ENCODE results near the gene RNF114.
"Not testable (repeated sequence)": the region's sequence is repeated elsewhere in the genome, so short reads cannot be mapped to it uniquely, and the experiment has no call there.

Gene RNF114

DNA sequence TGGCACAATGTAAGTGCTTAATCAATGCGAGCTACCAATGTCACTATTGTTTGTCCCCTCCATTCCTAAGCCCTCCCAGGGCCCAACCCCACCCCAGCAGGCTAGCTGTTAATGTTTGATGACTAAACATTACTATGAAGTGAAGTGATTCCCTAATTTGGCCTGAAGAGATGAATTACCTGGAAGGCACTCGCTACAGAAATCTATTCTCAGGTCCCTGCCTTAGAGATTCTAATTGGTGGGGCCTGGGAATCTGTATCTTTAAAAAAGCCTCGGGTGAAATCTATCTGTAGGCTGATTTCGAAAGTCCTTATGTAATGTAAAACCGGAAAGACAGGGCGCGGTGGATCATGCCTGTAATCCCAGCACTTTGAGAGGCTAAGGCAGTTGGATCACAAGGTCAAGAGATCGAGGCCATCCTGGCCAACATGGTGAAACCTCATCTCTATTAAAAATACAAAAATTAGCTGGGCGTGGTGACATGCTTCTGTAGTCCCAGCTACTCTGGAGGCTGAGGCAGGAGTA lies 29.6 kb downstream of the RNF114 start:
- no peak for DNase-seq

DNA sequence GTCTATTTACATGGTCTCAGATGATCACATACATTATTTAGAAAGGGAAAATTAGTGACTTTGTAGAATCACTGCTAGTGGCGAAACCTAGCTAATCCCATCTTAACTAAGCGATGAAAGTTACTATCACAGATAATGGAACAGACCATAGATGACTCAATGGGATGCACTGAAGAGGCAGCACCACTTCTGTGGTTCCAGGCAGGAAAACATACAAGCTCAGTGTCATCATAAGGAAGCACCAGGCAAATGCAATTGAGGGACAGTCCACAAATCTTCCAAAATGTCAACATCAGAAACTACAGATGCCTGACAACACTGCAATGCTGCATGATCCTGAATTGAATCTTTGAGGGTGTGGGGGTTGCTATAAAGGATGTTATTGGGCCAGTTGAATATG lies 30.7 kb downstream of the RNF114 start:
- no peak for DNase-seq

DNA sequence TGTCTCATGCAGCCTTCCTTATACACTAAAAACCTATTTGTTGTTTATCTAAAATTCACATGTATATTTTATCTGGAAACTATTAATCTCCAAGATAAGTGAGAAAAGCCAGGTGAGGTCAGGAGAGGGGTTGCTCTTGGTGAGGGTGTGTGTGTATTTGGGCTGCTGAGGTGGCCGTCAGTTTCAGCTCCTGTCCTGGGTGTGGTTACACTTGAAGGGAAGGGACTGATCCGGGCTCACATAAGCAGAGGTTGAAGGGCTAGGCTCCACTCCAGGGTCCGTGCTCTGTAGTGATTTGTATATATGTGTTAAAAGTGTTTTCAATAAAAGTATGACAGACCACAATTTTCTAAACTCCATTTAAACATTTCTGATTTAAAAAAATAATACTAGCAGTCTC lies 33.0 kb downstream of the RNF114 start:
- no peak for DNase-seq

DNA sequence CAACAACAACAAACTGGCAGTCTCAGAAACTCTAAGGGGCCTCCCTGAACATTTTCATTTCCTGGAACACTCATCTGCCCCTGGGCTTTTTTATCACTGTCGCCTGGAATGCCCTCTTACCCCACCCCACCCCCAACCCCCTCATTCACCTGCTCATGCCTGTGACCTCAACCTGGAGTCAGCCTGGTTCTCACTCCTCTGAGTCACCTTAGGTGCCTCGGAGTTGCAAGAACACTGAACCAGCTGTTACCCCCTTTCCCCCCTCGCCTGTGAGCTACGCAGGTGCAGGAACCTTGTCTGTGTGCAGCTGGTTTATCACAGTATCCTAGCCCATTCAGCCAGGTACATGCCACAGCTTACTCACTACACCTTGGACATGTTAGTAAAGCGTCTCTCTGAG lies 33.7 kb downstream of the RNF114 start:
- no peak for DNase-seq

DNA sequence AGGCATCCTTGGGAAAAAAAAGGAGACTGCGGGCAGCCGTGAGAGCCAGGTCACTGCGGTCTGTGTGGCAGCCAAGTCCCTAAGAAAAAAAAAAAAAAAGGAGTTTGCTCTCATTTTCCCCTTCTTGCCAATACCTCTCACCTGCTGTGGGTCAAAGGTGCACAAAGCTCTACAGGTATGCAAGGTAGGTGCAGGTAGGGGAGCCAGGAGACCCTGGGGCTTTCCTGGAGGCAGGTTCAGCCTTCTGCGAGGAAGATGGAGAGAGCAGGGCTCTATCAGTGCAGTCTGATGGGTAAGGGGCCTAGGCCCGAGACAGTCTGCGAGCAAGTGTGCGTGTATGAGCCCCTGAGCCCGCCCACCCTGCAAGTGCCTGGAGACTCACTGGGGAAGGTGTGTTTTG lies 34.3 kb downstream of the RNF114 start:
- DNase-seq: no peak

DNA sequence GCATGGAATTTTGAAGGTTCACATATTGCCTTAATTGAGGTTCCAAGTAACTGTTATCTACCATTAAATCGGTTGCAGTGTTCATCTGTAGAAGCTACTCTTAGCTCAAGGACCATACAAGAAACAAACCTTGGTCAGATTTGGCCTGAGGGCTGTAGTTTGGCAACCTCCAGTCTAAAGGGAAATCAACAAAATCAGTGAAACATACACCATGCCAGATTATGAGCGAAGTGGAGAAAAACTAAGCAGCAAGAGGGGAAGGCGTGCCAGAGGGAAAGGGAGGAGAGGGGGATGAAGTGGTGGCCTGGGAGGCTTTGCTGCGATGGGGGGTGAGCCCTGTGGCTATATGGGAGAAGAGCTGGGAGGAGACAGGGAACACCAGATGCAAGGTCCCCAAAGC lies 37.8 kb downstream of the RNF114 start:
- no peak for DNase-seq

DNA sequence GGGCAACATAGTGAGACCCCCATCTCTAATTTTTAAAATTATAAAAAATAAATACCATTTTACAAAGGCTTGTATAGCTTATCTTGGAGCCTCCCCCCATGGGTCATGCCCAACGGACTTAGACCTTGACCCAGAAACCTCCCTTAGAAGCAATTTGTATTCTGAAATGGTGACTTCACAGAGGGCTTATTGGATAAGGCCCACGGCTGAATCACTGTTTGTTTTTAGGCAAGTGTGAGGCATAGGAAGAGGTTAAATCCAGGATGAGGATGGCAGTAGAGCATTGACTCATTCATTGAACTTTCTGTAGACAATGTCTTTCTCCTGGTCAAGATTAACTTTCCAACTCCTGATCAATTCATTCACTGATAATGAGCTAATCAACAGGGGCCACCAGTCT lies 40.3 kb downstream of the RNF114 start:
- no peak for DNase-seq

DNA sequence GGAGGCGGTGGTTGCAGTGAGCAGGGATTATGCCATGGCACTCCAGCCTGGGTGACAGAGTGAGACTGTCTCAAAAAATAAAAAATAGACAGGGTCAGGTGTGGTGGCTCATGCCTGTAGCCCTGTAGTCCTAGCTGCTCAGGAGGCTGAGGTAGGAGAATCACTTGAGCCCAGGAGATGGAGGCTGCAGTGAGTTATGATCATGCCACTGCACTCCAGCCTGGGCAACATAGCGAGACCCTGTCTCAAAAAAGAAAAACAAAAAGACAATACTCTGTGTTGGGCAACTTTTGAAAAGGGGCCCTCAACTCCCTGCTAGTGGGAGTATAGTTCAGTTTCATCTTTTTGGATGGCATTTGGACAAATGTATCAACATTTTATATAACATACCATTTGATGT lies 41.5 kb downstream of the RNF114 start:
- DNase-seq: not testable (repeated sequence)

DNA sequence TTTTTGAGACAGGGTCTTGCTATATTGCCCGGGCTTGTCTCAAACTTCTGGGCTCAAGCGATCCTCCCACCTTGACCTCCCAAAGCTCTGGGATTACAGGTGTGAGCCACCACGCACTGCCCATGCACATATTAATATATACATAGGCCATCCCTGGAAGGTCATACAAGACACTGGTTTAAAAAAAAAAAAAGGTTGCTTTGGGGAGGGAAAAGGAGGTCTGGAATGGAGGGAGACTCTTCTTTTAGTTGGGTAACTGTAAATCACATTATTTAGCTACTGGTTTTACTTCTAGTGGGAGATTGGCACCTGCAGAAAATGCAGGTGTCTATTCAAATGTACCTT lies 42.5 kb downstream of the RNF114 start:
- DNase-seq: no peak

DNA sequence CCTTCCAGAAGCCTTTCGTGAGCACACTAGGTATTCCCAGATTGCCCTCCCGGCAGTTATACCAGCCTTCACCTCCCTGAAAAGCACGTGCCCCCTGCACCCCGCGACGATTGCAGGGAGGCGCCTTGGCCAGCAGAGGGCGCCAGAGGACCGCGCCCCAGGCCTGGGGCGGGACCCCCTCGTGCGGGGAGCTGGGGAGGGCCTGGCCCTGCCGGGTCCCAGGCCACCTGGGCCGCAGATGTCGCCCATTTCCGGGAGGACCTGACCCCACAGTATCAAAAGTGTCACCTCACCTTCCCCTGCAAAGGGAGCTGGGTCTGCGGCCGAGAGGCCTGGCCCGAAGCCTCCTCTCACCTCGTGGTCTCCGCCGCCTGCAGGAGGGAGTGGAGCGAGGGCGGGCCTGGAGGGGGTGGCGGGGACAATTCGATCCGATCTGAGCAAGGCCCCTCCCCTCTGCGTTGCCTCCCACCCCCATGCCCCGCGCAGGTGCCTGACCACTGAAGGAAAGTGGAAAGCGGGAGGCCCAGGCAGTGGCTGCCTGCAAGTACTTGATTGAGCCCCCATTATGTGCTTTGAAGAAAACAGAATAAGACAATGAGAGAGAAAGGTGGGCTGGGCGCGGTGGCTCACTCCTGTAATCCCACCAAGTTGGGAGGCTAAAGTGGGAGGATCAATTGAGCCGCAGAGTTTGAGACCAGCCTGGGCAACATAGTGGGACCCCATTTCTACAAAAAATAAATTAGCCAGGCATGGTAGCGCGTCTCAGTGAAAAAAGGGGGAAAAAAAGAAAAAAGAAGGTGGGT lies 43.0 kb downstream of the RNF114 start:
- peak; percentile 44 for DNase-seq

DNA sequence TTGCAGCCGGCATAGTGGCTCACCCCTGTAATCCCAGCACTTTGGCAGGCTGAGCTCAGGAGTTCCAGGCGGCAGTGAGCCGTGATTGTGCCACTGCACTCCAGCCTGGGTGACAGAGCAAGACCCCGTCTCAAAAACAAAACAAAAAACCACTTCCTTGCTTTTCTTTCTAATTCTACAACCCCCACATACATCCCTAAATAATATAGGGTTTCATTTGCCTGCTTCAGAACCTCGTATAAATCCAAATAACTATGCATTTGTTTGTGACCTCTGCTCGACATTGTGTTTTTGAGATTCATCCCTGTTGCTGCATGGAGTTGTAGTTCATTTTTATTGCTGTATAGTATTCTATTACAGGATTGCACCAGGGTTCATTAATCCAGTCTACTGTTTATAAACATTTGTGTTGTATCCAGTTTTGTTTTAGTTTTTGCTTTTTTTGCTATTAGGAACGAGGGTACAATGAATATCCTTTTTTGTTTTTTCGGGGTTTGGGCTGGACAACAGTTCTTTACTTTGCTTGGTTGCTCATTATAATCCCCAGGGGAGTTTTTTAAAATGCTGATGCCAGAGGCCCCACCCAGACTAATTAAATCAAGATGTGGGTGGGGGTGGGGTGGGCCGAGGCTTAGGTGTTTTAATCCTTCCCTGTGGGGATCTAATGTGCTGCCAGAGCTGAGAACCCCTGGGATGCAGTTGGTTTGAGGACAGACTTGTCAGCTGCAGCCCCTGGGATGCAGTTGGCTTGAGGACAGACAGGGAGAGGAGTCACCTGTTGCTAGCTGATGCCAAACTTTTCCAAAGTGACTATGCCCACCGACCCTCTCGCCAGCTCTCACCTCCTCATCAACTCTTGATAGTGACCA lies 44.2 kb downstream of the RNF114 start:
- no peak for DNase-seq

DNA sequence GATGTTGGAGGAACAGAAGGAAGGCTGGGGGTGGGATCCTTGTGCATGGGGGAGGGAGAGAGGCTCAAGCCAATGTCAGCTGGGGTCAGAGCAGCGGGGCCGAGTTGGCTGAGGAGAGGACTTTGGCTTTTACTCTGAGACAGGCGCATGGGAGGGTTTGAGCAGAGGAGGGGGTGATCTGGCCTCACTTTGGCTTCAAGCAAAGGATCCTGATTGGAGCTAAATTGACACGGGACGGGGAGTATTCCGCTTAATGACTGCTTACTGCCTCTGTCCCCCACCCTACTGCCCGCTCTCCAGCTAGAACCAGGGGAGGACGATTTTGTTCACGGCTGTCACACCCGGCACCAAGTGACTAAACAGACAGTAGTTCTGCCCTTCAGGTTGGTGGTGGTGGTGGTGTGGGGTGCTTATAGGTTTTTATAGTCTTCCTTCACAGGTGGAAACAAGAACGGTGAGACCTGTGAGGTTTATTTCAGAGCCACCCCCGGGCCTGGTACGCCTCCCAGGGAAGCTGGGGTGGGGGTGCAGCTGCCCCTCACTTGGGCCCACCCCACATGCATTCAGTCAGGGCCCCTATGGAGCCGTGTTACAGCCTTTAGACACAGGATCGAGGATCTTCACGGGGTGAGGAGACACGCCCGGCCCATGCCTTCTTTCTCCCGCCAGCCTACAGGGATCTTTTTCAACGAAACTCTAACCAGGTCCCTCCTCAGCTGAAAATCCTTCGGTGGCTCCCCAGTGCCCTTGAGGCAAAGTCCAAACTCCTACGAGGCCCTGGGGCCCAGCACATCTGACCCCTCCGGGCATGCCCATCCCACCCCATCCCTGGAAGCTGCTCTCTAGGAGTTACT lies 45.2 kb downstream of the RNF114 start:
- no peak for DNase-seq

DNA sequence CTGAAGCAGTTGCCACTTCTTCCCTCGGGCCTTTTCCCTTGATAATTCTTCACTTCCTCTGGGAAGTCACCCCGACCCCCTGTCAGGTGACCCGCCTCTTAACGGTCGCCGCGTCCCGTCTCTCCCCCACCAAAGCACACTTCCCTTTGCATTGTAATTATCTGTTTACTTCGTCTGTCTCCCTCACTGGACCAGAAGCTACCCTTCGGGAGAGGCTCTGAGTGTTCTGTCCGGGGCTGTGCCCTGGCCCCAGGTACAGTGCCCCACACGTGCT lies 45.8 kb downstream of the RNF114 start:
- DNase-seq: no peak

DNA sequence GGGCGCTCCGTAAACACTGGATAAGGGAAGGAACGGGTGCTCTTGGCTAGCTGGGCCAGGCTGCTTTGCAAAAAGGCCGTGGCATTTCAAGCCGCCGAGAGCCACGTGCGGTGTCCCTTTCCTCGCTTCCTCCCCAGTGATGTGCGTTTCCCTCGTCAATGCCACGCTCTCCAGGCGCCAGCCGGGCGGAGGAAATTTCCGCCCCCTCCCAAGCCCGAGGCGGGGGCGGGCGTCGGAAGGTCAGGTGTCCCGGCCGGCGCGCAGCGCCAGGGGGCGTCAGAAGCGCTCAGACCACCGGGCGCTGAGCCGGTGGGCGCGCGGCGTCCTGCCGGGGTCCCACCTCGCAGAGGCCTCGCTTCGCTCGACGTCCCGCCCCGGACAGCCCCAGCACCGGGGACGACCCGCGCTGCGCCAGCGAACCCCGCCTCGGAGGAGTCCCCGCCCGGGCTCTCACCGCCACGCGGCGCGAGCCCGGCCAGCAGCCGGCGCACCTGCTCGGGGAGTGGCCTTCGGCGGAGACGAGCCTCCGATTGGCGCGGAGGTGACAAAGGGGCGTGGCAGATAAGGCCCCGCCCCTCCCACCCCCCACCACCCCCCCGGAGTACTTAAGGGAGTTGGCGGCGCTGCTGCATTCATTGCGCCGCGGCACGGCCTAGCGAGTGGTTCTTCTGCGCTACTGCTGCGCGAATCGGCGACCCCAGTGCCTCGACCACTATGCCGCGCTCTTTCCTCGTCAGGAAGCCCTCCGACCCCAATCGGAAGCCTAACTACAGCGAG lies 46.3 kb downstream of the RNF114 start, which contains the start of gene SNAI1:
TSS of gene SNAI1 (plus strand) at position 635 of the 777 bp plus-strand sequence. CDS start at position 715, 80 bp downstream.
- DNase-seq: peak; percentile 84

DNA sequence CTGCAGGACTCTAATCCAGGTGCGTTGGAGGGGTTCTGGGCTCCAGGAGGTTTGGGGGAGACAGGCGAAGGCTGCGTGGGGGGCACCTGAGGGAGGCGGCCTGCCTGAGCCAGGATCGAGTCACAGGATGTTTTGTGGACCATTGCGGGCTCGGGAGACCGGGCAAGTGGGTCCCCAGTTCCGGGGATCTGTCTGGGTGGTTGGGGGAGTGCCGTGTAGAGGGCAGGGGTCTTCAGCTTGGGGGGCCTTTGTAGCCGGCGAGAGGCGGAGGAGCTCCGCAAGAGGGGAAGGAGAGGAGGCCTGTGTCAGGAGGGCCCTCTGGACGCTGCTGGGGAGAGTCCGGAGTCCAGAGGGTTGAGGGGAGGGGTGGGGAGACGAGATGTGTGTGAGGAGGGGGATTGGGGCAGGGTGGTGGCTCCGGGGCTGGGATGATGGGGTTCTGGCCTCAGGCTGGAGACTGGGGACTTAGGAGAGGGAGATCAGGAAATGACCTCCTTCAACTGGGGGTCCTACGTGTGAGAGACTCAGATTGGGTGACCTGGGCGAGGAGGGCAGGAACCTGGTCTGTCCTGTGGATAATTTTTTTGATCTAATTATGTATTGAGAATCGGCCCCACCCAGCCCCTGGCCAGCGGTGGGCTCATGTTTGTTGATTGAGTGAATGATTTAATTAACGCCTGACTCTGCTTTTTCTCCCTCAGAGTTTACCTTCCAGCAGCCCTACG lies 47.1 kb downstream of the RNF114 start:
- DNase-seq: no peak

DNA sequence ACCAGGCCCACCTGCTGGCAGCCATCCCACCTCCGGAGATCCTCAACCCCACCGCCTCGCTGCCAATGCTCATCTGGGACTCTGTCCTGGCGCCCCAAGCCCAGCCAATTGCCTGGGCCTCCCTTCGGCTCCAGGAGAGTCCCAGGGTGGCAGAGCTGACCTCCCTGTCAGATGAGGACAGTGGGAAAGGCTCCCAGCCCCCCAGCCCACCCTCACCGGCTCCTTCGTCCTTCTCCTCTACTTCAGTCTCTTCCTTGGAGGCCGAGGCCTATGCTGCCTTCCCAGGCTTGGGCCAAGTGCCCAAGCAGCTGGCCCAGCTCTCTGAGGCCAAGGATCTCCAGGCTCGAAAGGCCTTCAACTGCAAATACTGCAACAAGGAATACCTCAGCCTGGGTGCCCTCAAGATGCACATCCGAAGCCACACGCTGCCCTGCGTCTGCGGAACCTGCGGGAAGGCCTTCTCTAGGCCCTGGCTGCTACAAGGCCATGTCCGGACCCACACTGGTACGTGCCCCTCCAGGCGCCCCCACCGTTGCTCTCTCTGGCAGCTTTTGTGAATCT lies 47.7 kb downstream of the RNF114 start:
- DNase-seq: no peak

DNA sequence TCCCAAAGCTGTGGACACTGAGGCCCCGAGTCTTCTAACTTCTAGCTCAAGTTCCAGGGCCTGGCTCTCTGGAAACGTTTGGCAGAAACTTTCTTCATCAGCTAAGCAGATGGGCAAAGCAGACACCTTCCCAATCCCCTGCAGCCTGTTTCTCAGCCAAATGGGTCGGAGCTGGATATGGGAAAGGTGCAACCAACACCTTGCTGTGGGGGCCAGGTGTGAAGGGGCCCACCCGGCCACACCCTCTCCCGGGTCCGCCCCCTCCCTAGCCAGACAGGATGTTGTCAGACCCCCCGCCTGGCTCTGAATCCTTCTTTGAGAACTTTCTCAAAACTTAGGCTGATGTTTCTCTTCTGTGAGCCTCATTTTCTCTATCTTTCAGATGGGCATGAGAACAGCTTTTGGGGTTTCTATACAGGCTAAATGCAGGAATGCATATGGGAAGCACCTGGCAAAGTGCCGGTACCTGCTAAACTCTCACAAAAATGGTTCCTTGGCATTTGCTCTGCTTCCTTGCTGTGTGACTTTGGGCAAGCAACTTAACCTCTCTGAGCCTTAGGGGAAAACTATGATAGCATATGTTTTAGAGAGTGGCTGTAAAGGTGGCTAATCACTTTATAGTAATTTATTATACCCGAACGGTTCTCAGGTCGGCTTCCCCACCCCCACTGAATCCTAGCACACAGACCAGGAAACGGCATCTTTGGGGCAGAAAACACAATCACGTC lies 48.4 kb downstream of the RNF114 start:
- DNase-seq: no peak

DNA sequence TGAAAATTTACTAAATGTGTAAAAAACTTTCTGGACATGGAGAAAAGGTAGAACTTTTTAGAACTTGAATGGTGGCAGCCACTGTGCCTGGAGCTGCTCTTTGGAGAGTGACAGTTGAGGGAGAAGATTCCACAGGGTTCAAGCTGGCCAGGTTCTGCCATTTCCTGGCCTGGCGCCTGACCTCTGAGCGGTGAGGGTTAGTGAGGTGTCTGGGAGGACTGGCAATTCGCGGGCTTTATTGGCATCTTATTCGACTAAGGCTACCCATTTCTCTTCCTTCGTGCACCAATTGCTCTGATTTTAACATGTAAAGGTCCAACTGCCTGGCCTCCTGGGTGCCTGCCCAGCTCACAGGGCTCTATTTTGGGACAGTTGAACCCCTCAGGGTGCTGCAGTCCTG lies 49.0 kb downstream of the RNF114 start:
- DNase-seq: no peak

DNA sequence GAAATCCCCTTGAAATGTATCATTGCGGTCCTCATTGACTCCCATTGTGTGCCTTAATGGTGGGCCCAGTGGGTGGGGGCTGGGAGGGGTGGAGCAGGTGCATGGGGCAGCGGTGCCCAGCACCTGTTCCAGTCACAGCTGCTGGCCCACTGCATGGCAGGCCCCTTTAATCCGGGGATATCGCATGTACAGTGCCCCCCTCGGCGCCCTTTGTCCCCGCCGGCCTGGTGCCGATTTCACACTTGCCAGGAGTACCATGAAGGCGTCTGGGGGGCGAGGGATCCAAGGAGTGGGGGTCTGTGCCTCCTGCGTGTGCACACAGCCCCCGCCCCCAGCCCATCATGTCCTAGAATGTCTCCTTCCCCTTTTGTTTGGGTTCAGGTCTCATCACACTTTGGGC lies 49.4 kb downstream of the RNF114 start:
- DNase-seq: no peak

DNA sequence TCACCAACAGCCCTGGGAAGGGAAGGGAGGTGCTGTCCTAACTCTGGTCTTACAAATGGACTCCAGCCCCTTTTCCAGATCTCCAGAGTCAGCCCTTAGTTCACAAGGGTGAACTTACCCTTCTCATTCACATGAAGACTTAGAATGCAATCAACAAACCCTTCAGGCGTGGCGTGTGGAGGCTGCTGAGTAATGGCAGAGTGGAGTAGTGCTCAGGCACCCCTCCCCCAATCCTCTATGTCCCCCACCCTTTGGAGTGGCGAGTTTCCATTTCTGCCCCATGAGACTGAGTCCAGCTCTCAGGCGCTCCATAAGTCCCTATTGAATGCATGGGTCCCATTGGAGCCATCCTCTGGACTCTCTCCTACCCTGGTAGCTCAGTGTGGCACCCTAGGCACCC lies 49.9 kb downstream of the RNF114 start:
- no peak for DNase-seq

Data from T1000 (cell line).